Osteoblast (primary cell): ENCODE measurements around the gene C6orf120. TPM values are rescaled to one million over a fixed set of nuclear protein-coding genes. Genes with fewer than 3 reads are reported as not detected.

Experiments
- DNase-seq: peaks from one replicate; pipeline ENCODE4 v3.0.0; 2011; ENCODE audit warnings: low spot score, mixed read lengths; ENCODE audit not compliant: insufficient read length; ENCODE audit errors: missing footprints
- H2AFZ ChIP-seq: 2 replicates; pipeline ENCODE4 v1.6.0; 2011; ENCODE audit warnings: mild to moderate bottlenecking, low read length
- H3K27ac ChIP-seq: 2 replicates; pipeline ENCODE4 v1.5.1; 2011; ENCODE audit warnings: mild to moderate bottlenecking, low read depth, low read length, moderate library complexity
- H3K27me3 ChIP-seq: 2 replicates; pipeline ENCODE4 v1.6.0; 2012; ENCODE audit warnings: mild to moderate bottlenecking, control low read depth, inconsistent platforms, low read length, moderate library complexity; ENCODE audit not compliant: insufficient read depth
- H3K36me3 ChIP-seq: 2 replicates; pipeline ENCODE4 v1.5.1; 2011; ENCODE audit warnings: mild to moderate bottlenecking, low read length, control low read depth, moderate library complexity; ENCODE audit not compliant: insufficient read depth
- H3K4me1 ChIP-seq: 2 replicates; pipeline ENCODE4 v1.5.1; 2011; ENCODE audit warnings: mild to moderate bottlenecking, low read length, control low read depth, moderate library complexity; ENCODE audit not compliant: insufficient read depth
- H3K4me2 ChIP-seq: 2 replicates; pipeline ENCODE4 v1.6.0; 2011; ENCODE audit warnings: mild to moderate bottlenecking, low read length; ENCODE audit not compliant: insufficient read depth
- H3K4me3 ChIP-seq: fragments of 200-600 bp; sonication (generic); 3 replicates; pipeline ENCODE4 v1.5.1; 2012; ENCODE audit warnings: mild to moderate bottlenecking, low read length, inconsistent platforms; ENCODE audit not compliant: insufficient read depth
- H3K79me2 ChIP-seq: 2 replicates; pipeline ENCODE4 v1.6.0; 2012; ENCODE audit warnings: mild to moderate bottlenecking, low read length, control low read depth, inconsistent platforms; ENCODE audit not compliant: insufficient read depth
- H3K9me3 ChIP-seq: 2 replicates; pipeline ENCODE4 v1.5.1; 2011; ENCODE audit warnings: low read depth, low read length, control low read depth
- H4K20me1 ChIP-seq: 2 replicates; pipeline ENCODE4 v1.6.0; 2012; ENCODE audit warnings: mild to moderate bottlenecking, low read length, control low read depth; ENCODE audit not compliant: insufficient read depth
- total RNA-seq: library from RNA; depleted of rRNA; stranded (reverse); fragments of >200 nt; gene quantifications from 2 replicates; pipeline ENCODE4 v1.2.3, GENCODE V29; 2012
- TF ChIP-seq, protein P1 (sequence below): IDR thresholded peaks from 2 replicates; pipeline ENCODE4 v1.5.1; 2011; ENCODE audit warnings: mild to moderate bottlenecking, low read depth, low read length, moderate library complexity; ENCODE audit errors: extremely low read depth

C6orf120 gene
- total RNA-seq, 1 donor, result 54.3 TPM

DNA sequence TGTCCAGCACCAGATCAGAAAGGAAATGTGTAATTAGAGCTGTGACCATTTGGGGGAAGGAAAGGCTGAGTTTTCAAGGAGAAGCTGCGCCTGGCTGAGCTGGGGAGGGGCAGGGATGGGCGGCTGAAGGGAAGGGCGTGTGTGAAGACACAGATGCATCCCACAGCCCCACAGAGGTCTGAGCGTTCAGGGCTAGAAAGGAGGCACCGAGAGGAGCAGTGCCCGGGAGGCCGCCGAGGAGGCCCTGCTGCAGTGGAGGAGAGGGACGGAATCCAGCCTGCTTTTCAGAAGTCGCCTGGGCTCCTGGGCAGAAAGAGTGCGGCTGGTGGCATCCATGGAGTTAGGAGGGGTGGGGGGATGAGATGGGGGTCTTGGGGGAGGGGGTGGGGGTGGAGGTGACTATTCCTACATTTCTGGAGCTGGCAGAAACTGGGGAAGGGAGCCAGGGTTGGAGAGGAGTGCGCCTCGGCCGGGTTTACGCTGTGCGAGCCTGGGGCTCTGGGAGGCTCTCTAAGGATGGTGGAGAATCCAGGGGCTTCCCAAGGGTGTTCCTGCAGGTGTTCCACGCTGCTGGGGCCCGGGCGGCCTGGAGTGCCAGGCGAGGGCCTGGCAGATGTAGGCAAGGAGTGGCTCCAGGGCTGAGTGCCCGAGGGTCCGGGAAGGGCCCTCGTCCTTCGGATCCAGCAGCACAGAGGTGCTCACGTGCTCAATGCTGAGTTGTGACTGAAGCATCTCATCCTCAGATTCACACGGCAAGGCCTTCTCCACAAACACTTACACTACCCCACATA, 41.9 kb upstream of the C6orf120 start:
- Histone ChIP-seq H3K79me2 (no peaks in the 10 kb centered on the region), H3K9me3 (no peaks in the 10 kb centered on the region), H3K27me3 (no peaks in the 10 kb centered on the region), H4K20me1 (no peaks in the 10 kb centered on the region), H3K4me1 (no peaks in the 10 kb centered on the region), H3K36me3 (peaks cover 28% of the 10 kb centered on the region), H2AFZ (no peak overlapping the region), H3K4me3 (no peak overlapping the region), H3K4me2 (no peak overlapping the region), H3K27ac (no peak overlapping the region)
- TF ChIP-seq, protein P1, sequence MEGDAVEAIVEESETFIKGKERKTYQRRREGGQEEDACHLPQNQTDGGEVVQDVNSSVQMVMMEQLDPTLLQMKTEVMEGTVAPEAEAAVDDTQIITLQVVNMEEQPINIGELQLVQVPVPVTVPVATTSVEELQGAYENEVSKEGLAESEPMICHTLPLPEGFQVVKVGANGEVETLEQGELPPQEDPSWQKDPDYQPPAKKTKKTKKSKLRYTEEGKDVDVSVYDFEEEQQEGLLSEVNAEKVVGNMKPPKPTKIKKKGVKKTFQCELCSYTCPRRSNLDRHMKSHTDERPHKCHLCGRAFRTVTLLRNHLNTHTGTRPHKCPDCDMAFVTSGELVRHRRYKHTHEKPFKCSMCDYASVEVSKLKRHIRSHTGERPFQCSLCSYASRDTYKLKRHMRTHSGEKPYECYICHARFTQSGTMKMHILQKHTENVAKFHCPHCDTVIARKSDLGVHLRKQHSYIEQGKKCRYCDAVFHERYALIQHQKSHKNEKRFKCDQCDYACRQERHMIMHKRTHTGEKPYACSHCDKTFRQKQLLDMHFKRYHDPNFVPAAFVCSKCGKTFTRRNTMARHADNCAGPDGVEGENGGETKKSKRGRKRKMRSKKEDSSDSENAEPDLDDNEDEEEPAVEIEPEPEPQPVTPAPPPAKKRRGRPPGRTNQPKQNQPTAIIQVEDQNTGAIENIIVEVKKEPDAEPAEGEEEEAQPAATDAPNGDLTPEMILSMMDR, result no peak
- no peak for DNase-seq

GRCh38 chr6:169660751-169661390, 41.1 kb upstream of the C6orf120 start:
- DNase-seq, result no peak
- H3K79me2 ChIP-seq, result no peaks in the 10 kb centered on the region
- TF ChIP-seq, protein P1, result no peak
- no peaks in the 10 kb centered on the region for H3K4me1 ChIP-seq
- no peak overlapping the region for H2AFZ ChIP-seq
- no peak overlapping the region for H3K27ac ChIP-seq
- no peak overlapping the region for H3K4me2 ChIP-seq
- no peaks in the 10 kb centered on the region for H3K27me3 ChIP-seq
- no peaks in the 10 kb centered on the region for H4K20me1 ChIP-seq
- no peaks in the 10 kb centered on the region for H3K9me3 ChIP-seq
- H3K36me3 ChIP-seq, result peaks cover 28% of the 10 kb centered on the region
- no peak overlapping the region for H3K4me3 ChIP-seq

DNA sequence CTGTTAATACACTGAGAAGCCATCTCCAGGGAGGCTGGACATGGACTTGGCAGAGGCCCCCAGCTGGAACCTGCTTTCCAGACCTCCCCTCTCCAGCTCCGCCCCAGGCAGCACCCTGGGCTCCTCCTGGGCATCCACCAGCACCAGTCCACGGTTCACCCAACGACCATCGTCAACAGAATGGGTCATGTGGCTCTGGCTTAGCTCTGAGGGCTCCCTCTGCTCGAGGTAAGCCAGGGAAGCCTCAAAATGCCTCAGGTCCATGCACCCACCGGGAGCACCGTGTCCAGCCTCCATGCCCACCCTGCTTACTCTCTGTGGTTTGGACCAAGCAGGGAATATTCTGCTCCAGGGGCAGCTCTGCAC, 40.6 kb upstream of the C6orf120 start:
- Histone ChIP-seq H3K4me2 (no peak overlapping the region), H3K79me2 (no peaks in the 10 kb centered on the region), H4K20me1 (no peaks in the 10 kb centered on the region), H3K36me3 (peaks cover 28% of the 10 kb centered on the region), H2AFZ (no peak overlapping the region), H3K27ac (no peak overlapping the region), H3K9me3 (no peaks in the 10 kb centered on the region), H3K4me1 (no peaks in the 10 kb centered on the region), H3K4me3 (no peak overlapping the region), H3K27me3 (no peaks in the 10 kb centered on the region)
- TF ChIP-seq, protein P1, result no peak
- no peak for DNase-seq

DNA sequence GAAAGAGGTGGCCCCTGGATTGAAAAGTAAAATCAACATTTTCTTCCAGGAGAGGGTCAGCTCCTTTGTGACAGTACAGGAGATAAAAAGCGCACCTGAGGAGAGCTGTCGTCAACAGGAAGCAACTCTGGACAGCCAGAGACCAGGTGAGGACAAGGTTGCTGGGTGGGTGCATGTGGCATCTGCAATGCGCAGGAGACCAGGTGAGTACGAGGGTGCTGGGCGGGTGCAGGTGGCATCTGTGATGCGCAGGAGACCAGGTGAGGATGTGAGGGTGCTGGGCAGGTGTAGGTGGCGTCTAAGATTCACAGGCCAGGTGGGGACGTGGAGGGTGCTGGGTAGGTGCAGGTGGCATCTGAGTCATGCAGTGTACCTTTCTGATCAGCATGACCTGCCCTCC, 38.5 kb upstream of the C6orf120 start:
- no peak for DNase-seq
- H2AFZ ChIP-seq, result no peak overlapping the region

More for the DNA sequence above, 38.5 kb upstream of the C6orf120 start:
- Histone ChIP-seq H3K27me3 (no peaks in the 10 kb centered on the region), H3K4me3 (no peak overlapping the region), H3K27ac (no peak overlapping the region), H3K36me3 (peaks cover 32% of the 10 kb centered on the region), H3K79me2 (no peaks in the 10 kb centered on the region), H4K20me1 (no peaks in the 10 kb centered on the region), H3K9me3 (no peaks in the 10 kb centered on the region), H3K4me1 (no peaks in the 10 kb centered on the region), H3K4me2 (no peak overlapping the region)
- TF ChIP-seq, protein P1, result no peak
